Choroid plexus epithelial cell (primary cell): ENCODE data around the gene RPL5.

ENCODE experiments used
- DNase-seq: peaks from one replicate; pipeline ENCODE4 v3.0.0-alpha.2; 2010; ENCODE audit warnings: low read depth
- H3K4me3 ChIP-seq: 2 replicates; pipeline ENCODE4 v1.5.1; 2011; ENCODE audit warnings: low read depth, mild to moderate bottlenecking, control low read depth, low read length, moderate library complexity
- TF ChIP-seq, protein P1 (sequence below): conservative IDR thresholded peaks from 2 replicates; pipeline ENCODE4 v1.5.1; 2011; ENCODE audit warnings: low read depth, mild to moderate bottlenecking, control low read depth, inconsistent platforms, low read length, moderate library complexity

The RPL5 gene

DNA sequence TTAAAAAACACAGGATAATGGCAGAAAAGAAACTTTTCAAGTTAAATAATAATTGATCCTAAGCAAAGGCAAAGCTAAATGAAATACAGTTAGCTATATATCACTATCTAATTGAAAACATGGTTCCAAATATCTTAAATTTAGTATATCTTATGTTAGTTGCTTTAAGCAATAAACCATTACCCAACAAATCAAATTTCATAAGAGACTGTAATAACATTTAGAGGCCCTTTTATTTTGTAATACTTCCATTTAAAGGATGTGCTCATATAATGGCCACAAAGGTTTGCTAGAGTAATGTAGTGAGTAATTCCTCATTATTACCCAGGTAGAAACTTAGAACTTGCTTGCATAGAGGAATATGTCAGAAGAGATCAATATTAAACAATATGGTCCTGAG, 32.3 kb downstream of the RPL5 start:
- no peak for DNase-seq
- H3K4me3 ChIP-seq, result no peak overlapping the region
- TF ChIP-seq, protein P1, sequence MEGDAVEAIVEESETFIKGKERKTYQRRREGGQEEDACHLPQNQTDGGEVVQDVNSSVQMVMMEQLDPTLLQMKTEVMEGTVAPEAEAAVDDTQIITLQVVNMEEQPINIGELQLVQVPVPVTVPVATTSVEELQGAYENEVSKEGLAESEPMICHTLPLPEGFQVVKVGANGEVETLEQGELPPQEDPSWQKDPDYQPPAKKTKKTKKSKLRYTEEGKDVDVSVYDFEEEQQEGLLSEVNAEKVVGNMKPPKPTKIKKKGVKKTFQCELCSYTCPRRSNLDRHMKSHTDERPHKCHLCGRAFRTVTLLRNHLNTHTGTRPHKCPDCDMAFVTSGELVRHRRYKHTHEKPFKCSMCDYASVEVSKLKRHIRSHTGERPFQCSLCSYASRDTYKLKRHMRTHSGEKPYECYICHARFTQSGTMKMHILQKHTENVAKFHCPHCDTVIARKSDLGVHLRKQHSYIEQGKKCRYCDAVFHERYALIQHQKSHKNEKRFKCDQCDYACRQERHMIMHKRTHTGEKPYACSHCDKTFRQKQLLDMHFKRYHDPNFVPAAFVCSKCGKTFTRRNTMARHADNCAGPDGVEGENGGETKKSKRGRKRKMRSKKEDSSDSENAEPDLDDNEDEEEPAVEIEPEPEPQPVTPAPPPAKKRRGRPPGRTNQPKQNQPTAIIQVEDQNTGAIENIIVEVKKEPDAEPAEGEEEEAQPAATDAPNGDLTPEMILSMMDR, result no peak

DNA sequence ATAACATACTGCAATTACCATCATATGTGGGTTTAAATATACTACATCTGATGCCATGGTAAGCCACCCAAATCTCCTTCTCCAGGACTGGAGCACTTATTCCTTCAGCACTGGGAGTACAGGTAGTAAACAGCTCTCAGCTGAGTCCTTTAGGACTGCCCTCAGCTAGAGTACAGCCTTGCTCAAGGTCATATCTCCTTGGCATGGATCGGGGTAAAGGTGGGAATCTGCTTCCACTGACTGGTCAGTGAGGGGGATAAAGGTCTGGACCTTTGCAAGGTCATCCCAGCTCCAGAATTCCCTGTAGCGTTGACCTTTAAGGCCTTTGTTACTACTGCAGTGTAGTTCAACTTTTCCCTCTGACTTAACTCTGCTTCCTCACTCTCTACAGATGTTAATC, 38.8 kb downstream of the RPL5 start:
- no peak for DNase-seq
- H3K4me3 ChIP-seq, result no peak overlapping the region
- TF ChIP-seq, protein P1, result no peak

DNA sequence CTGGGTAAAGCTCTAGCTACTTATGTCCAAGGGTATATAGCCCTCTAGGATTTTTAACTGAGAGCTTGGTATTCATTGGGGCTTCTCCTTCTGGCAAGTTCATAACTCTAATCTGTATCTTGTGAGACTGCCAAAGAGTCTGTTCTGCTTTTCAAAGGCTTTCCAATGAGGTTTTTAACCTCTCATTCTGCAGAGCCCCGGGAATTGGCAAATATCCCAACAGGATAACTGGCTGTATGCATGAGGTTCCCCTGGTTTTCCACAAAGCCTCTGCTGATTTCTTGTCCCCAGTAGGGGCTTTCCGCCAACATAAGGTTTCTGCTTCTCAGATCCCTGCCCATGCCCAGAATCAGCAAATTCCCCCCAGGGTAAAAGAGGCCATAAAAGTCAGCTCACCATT, 40.9 kb downstream of the RPL5 start:
- no peak overlapping the region for H3K4me3 ChIP-seq
- TF ChIP-seq, protein P1, result no peak
- DNase-seq, result no peak

DNA sequence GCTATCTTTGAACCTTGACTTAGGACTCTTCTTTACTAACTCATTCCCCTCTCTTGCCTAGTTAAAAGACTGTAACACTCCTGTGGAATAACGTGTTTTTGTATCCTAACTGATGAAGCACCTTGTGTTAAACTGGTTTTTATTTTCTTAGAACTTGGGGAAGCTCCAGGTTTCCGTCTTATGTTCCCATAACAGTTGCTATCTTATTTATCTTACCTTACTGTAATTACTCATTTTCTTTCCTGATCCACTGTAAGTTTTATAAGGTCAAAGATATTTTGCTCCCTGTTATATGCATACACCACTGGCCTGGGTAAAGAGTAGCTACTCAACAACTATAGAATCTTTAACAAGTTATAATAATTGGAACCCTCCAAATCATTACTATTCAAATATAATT, 43.1 kb downstream of the RPL5 start:
- TF ChIP-seq, protein P1, result no peak
- no peak overlapping the region for H3K4me3 ChIP-seq
- DNase-seq, result no peak

DNA sequence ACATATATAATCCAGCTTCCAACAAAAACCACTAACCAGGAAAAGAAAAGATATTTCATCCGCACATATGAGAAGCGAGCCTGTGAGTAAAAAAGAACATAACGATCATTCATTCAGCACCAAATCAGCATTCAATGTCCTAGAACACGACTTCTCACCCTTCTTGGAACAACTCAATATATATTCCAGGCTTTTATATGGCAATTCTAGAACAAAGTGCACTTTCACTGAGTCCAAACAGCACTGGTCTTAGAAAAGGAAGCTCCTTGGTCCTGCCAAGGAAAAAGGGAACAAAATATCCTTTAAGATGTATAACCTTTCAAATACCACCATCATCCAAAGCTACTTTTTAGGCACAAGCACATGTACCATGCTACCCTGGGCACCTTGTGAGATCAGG, 44.5 kb downstream of the RPL5 start:
- no peak overlapping the region for H3K4me3 ChIP-seq
- DNase-seq, result no peak
- TF ChIP-seq, protein P1, result no peak

DNA sequence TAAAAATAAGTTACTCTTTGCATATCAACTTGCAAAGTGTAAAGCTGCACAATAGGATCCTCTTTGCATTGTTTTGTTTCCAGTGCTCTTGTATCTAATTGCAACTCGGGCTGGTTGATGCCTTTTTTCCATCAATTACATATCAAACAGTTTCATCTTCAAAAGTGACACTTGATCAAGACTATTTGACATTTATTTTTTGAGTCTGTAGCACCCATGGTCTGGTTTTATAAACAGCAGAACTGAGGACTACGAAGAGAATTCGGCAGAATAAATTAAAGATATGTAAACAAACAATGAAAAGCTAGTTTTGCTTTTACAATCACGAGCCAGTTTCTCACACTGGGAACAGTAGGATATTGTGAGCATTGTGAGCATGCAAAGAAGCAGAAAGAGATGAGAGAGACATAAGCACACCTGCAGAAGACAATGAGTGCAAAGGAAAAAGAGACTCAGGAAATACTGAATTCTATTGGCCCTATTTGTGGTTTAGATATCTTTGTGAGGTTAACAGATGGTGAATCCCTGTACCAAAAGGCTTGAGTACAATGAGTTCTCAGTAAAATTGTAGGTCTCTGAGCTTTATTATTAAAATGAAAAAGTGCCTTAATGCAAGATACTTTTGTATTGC, 45.4 kb downstream of the RPL5 start:
- DNase-seq, result no peak
- TF ChIP-seq, protein P1, result no peak

DNA sequence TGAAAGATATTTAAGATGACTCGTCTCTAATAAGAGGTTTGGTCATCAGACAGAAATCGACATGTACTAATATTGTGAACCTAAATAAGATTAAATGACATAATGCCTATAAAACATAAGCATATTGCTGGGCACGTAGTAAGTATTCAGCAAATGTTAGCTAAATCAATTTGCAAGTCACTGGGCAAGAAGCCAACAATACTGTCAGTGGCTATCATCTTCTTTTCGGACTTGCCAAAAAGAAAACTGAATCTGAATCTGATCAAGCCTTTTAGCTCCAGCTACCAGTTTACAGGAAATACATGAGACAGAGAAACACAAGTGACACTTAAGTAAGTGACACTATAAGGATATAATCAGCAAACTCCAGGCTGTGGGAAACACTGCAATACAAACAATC, 46.0 kb downstream of the RPL5 start:
- TF ChIP-seq, protein P1, result no peak
- DNase-seq, result peak; percentile 58
- no peak overlapping the region for H3K4me3 ChIP-seq

More for the DNA sequence above, 45.4 kb downstream of the RPL5 start:
- no peak overlapping the region for H3K4me3 ChIP-seq
